ENCODE data around the gene AQP9.
A peak's percentile ranks its signal among the peaks of the same experiment; 100 is the strongest.

The AQP9 gene

GRCh38 chr15:58138106-58138505, at the start of gene AQP9:
TSS of gene AQP9 (plus strand) at chr15:58138381. CDS start at chr15:58138566, 185 bp downstream.
- no peak for DNase-seq

GRCh38 chr15:58095415-58095814, 42.8 kb upstream of the AQP9 start:
- DNase-seq: no peak

GRCh38 chr15:58096529-58097084, 41.6 kb upstream of the AQP9 start:
- no peak for DNase-seq

GRCh38 chr15:58103482-58103881, 34.7 kb upstream of the AQP9 start:
- no peak for DNase-seq

GRCh38 chr15:58108117-58108516, 30.1 kb upstream of the AQP9 start:
- no peak for DNase-seq

GRCh38 chr15:58109419-58109818, 28.8 kb upstream of the AQP9 start:
- DNase-seq: no peak

- no peak for DNase-seq
These were observed 27.0 kb upstream of the AQP9 start for GRCh38 chr15:58110999-58111717.

- no peak for DNase-seq
These were observed 26.5 kb upstream of the AQP9 start for GRCh38 chr15:58111718-58112104.

GRCh38 chr15:58113358-58113757, 24.8 kb upstream of the AQP9 start:
- peak; percentile 13 for DNase-seq

GRCh38 chr15:58114388-58114787, 23.8 kb upstream of the AQP9 start:
- no peak for DNase-seq

- no peak for DNase-seq
These were observed 23.4 kb upstream of the AQP9 start for GRCh38 chr15:58114812-58115211.

GRCh38 chr15:58115692-58116091, 22.5 kb upstream of the AQP9 start:
- DNase-seq: peak; percentile 34

- no peak for DNase-seq
These were observed 20.6 kb upstream of the AQP9 start for GRCh38 chr15:58117619-58118018.

GRCh38 chr15:58118272-58118671, 19.9 kb upstream of the AQP9 start:
- DNase-seq: no peak

- no peak for DNase-seq
These were observed 19.2 kb upstream of the AQP9 start for GRCh38 chr15:58119016-58119415.

GRCh38 chr15:58124585-58124984, 13.6 kb upstream of the AQP9 start:
- DNase-seq: no peak

- DNase-seq: no peak
These were observed 12.8 kb upstream of the AQP9 start for GRCh38 chr15:58125333-58125732.

GRCh38 chr15:58134886-58135285, 3.3 kb upstream of the AQP9 start:
- DNase-seq: no peak

GRCh38 chr15:58135511-58136174, 2.5 kb upstream of the AQP9 start:
- DNase-seq: no peak

- no peak for DNase-seq
These were observed 1.4 kb upstream of the AQP9 start for GRCh38 chr15:58136731-58137130.

- no peak for DNase-seq
These were observed 495 bp upstream of the AQP9 start for GRCh38 chr15:58137686-58138085.

- DNase-seq: no peak
These were observed 1.3 kb downstream of the AQP9 start for GRCh38 chr15:58139276-58139988.

GRCh38 chr15:58139989-58140522, 1.9 kb downstream of the AQP9 start:
- no peak for DNase-seq

All from NCI-H1105 treated with DMSO at 0.1 percent for 48 hours (cell line).